Stomach (tissue), 9 donors: ENCODE results near the gene IGSF3. TPM values are rescaled to one million over a fixed set of nuclear protein-coding genes. Genes with fewer than 3 reads are reported as not detected.

Source experiments
- DNase-seq, 2 donors: peaks; one replicate each; pipeline versions ENCODE4 v3.0.0 to v3.0.0-alpha.2; 2013 to 2019
- H3K27ac ChIP-seq, 5 donors: fragments of 200-600 bp in 4 of 5; sonication (generic) in 4 of 5; one replicate each; pipeline ENCODE4 v1.5.1; 2013 to 2019; ENCODE audit warnings: mild to moderate bottlenecking in 1 of 5, moderate library complexity in 1 of 5
- H3K27me3 ChIP-seq, 3 donors: fragments of 200-600 bp; sonication (generic); one replicate each; pipeline ENCODE4 v1.5.1; 2017 to 2019; ENCODE audit warnings: mixed run types in 1 of 3
- H3K36me3 ChIP-seq, 4 donors: fragments of 200-600 bp; sonication (generic); 1 replicate in 3 of 4; 2 replicates in 1 of 4; pipeline ENCODE4 v1.5.1; 2016 to 2019
- H3K4me1 ChIP-seq, 4 donors: fragments of 200-600 bp; sonication (generic); one replicate each; pipeline ENCODE4 v1.5.1; 2016 to 2019
- H3K4me3 ChIP-seq, 4 donors: fragments of 200-600 bp; sonication (generic) in 3 of 4; one replicate each; pipeline ENCODE4 v1.5.1; 2016 to 2019; ENCODE audit warnings: mild to moderate bottlenecking in 1 of 4
- H3K9me3 ChIP-seq, 4 donors: fragments of 200-600 bp; sonication (generic); one replicate each; pipeline ENCODE4 v1.5.1; 2016 to 2019
- CTCF ChIP-seq, 7 experiments: fragments of 450-650 bp in 4 of 7; fragments of 200-600 bp in 3 of 7; sonication (generic) in 3 of 7; IDR thresholded peaks; one replicate each; pipeline ENCODE4 v1.5.1; 2016 to 2019; ENCODE audit warnings: antibody characterized with exemption in 7 of 7, control low read depth in 2 of 7, mild to moderate bottlenecking in 1 of 7
- EP300 ChIP-seq: sonication (generic); formaldehyde crosslinking; IDR thresholded peaks from one replicate; pipeline ENCODE4 v1.6.1; 2017; ENCODE audit warnings: antibody characterized with exemption
- POLR2A ChIP-seq, 4 donors: fragments of 450-650 bp; IDR thresholded peaks; one replicate each; pipeline ENCODE4 v1.6.1; 2016; ENCODE audit warnings: antibody characterized with exemption in 4 of 4, control low read depth in 2 of 4, mild to moderate bottlenecking in 1 of 4, moderate library complexity in 1 of 4
- POLR2AphosphoS5 ChIP-seq, 3 donors: sonication (generic); formaldehyde crosslinking; IDR thresholded peaks; one replicate each; pipeline ENCODE4 v1.6.1; 2016; ENCODE audit warnings: antibody characterized with exemption in 3 of 3
- WGBS, 5 donors: extraction: QIAGEN DNeasy Blood & Tissue Kit in 3 of 5; methylation state at CpG; one replicate each; pipeline versions ENCODE4 v1.1.5 to v1.1.7; 2013 to 2018; 5-methylcytosine and 5-hydroxymethylcytosine counted together
- intact Hi-C: fragments of 100-400 bp; cut with DNase I; formaldehyde crosslinking; loops from one replicate; pipeline ENCODE4 v1.15.1; 2023; ENCODE audit warnings: low total_unique reads
- polyA plus RNA-seq, 3 donors: library from polyadenylated mRNA; stranded (reverse); fragments of 200-250 nt; gene quantifications; one replicate each; pipeline ENCODE4 v1.2.3, GENCODE V29; 2013
- total RNA-seq, 5 donors: library from RNA; depleted of rRNA; stranded (reverse); fragments of >200 nt; gene quantifications; one replicate each; pipeline versions ENCODE4 v1.1.0 to v1.2.3, GENCODE V29; 2014 to 2016
- donor health status: healthy with polysubstance abuse.
- donor health status: Bipolar disorder and iron deficiency.
- donor health status: healthy.

IGSF3 gene
- total and polyA plus RNA-seq, 8 donors, result 1.7 to 31.6 (median 20.9) TPM

DNA sequence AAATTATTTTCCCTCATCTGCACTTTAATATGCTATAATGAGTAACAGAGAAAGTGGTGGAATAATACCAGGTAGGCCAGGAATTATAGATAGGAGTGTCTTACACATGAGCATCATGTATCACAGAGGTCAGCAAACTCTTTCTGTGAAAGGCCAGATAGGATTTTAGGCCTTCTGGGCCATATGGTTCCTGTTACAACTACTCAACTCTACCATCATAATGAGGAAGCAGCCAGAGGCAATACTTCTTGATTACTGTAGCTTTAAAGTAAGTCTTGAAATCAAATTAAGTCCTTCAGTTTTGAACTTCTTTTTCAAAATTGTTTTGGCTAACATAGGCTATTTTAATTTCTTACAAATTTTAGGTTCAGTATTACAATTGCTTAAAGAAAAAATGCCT, 32.1 kb upstream of the IGSF3 start:
- no peak for DNase-seq
- Histone ChIP-seq H3K27me3 (no peaks in the 10 kb centered on the region), H3K36me3 (no peaks in the 10 kb centered on the region), H3K27ac (no peak overlapping the region), H3K9me3 (no peaks in the 10 kb centered on the region), H3K4me1 (no peaks in the 10 kb centered on the region), H3K4me3 (no peak overlapping the region)
- no peak for TF ChIP-seq EP300
- TF ChIP-seq POLR2A (IDR thresholded peaks at IDR 0.05), result no peak
- no peak for TF ChIP-seq CTCF (IDR thresholded peaks at IDR 0.05)
- TF ChIP-seq POLR2AphosphoS5 (IDR thresholded peaks at IDR 0.05), result no peak
- intact Hi-C loops, result no loop called here

DNA sequence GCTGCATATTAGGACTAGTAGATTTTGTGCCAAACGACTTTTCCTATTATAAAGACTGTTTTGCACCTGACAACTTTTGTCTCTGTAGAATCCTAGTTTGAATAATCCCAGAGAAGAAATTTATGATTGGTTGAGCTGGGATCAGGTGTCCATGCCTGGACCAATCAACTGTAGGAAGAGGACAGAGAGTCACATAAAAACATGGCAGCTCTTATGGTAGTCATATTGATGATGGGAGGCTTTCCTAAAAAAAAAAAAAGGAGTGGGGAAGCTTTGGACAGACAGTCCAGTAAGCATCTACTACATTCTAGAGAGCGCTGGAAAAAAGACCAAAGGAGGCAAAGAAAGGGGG, 30.7 kb upstream of the IGSF3 start:
- no peaks in the 10 kb centered on the region for H3K27me3 ChIP-seq
- H3K4me1 ChIP-seq, result no peaks in the 10 kb centered on the region
- intact Hi-C loops, result no loop called here
- DNase-seq, result no peak
- no peak overlapping the region for H3K27ac ChIP-seq
- no peak for TF ChIP-seq EP300
- no peak for TF ChIP-seq POLR2A (IDR thresholded peaks at IDR 0.05)
- TF ChIP-seq CTCF (IDR thresholded peaks at IDR 0.05), result no peak
- TF ChIP-seq POLR2AphosphoS5 (IDR thresholded peaks at IDR 0.05), result no peak
- no peaks in the 10 kb centered on the region for H3K36me3 ChIP-seq
- H3K9me3 ChIP-seq, result no peaks in the 10 kb centered on the region
- no peak overlapping the region for H3K4me3 ChIP-seq
- WGBS, 5 donors, result 81 to 88% (median 86%) methylated on average over 2 of the region's 2 CpGs

DNA sequence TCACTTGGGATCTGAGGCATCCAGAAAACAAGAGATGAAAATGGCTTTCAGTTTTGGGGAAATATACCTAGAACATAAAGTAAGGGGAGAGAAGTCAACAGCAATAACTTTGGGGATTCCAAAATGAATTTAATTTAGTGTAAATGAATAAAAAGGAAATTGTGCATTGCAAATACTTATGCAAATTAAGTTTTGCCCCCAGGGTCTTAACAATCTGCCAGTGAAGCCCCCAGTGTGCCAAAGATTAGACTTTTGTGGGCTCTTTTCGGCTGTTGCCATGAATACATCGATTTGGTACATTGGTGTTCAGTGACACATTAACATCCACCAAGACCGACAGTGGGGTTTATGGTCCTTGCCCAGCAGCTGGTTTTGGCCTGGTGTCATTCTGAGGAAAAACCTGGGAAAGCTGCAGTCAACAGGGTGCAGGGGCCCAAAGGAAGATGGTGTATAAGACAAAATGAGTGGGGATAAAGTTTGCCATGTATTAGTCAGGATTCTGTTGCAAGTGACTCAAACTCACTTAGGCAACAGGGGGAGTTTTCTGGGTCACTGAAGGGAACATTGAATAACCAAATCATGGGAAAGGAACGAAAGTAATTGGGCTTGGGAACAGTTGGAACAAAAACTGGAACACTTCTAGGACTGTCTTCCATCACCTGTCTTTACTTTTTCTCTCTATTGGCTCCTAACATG, 30.2 kb upstream of the IGSF3 start:
- intact Hi-C loops, result no loop called here
- Histone ChIP-seq H3K4me1 (no peaks in the 10 kb centered on the region), H3K4me3 (no peak overlapping the region), H3K27ac (no peak overlapping the region), H3K9me3 (no peaks in the 10 kb centered on the region), H3K36me3 (no peaks in the 10 kb centered on the region), H3K27me3 (no peaks in the 10 kb centered on the region)
- no peak for TF ChIP-seq EP300
- peak in 1 of 3 donors; percentile 21 for TF ChIP-seq POLR2AphosphoS5 (IDR thresholded peaks at IDR 0.05)
- no peak for DNase-seq
- WGBS, 5 donors, result 84 to 93% (median 91%) methylated on average over 4 of the region's 4 CpGs

GRCh38 chr1:116694524-116694923, 27.0 kb upstream of the IGSF3 start:
- intact Hi-C loops, result no loop called here
- Histone ChIP-seq H3K4me3 (no peak overlapping the region), H3K27me3 (no peaks in the 10 kb centered on the region), H3K4me1 (peaks cover 0 to 9% (median 0%) of the 10 kb centered on the region in 4 donors), H3K27ac (no peak overlapping the region), H3K36me3 (no peaks in the 10 kb centered on the region), H3K9me3 (no peaks in the 10 kb centered on the region)
- TF ChIP-seq EP300, result no peak
- no peak for TF ChIP-seq CTCF (IDR thresholded peaks at IDR 0.05)
- TF ChIP-seq POLR2A (IDR thresholded peaks at IDR 0.05), result no peak
- no peak for TF ChIP-seq POLR2AphosphoS5 (IDR thresholded peaks at IDR 0.05)
- DNase-seq, result peak in 1 of 2 donors; percentile 37
- WGBS, 5 donors, result 74 to 94% (median 82%) methylated on average over 3 of the region's 3 CpGs

GRCh38 chr1:116693759-116694480, 26.4 kb upstream of the IGSF3 start:
- H3K27ac ChIP-seq, result no peak overlapping the region
- H3K4me3 ChIP-seq, result no peak overlapping the region
- 74 to 87% (median 83%) methylated on average over 5 of the region's 5 CpGs for WGBS, 5 donors
- H3K27me3 ChIP-seq, result no peaks in the 10 kb centered on the region
- intact Hi-C loops, result no loop called here
- no peak for TF ChIP-seq POLR2A (IDR thresholded peaks at IDR 0.05)
- TF ChIP-seq POLR2AphosphoS5 (IDR thresholded peaks at IDR 0.05), result no peak
- TF ChIP-seq EP300, result no peak
- TF ChIP-seq CTCF (IDR thresholded peaks at IDR 0.05), result no peak
- no peak for DNase-seq
- peaks cover 0 to 9% (median 0%) of the 10 kb centered on the region in 4 donors for H3K4me1 ChIP-seq
- H3K36me3 ChIP-seq, result no peaks in the 10 kb centered on the region
- H3K9me3 ChIP-seq, result no peaks in the 10 kb centered on the region
